GM19025 (cell line): ENCODE data around the gene TOB2.

ENCODE experiments used
- ATAC-seq: cut with Tn5 transposase; IDR thresholded peaks from one replicate; pipeline ENCODE4 v1.9.1; 2021; ENCODE audit warnings: mild to moderate bottlenecking, low read depth, moderate library complexity; ENCODE audit not compliant: unreplicated experiment

TOB2 gene

DNA sequence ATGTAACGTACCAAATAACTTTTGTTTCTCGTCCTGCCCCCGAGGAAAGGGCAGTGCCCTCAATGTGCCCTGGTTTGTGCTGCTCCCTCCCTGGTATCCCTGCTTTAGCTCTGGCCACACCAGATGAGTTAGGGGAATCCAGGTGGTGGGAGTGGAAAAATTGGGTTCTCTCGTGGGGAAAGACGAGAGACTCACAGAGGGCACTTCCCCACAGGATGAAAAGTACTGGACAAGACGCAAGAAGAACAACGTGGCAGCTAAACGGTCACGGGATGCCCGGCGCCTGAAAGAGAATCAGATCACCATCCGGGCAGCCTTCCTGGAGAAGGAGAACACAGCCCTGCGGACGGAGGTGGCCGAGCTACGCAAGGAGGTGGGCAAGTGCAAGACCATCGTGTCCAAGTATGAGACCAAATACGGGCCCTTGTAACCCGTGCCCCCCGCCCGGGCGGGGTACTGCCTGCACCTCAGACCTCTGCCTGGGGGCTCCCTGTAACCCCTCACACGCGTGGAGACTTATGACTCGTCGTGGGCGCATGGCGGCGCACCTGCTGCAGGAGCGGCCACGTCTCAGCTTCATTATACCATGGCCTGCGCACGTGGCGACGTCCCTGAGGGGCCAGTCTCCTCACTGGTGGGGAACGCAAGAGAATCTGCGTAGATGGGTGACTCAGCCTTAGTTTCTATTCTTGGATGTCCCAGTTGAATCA lies 50.9 kb downstream of the TOB2 start:
- no peak for ATAC-seq

DNA sequence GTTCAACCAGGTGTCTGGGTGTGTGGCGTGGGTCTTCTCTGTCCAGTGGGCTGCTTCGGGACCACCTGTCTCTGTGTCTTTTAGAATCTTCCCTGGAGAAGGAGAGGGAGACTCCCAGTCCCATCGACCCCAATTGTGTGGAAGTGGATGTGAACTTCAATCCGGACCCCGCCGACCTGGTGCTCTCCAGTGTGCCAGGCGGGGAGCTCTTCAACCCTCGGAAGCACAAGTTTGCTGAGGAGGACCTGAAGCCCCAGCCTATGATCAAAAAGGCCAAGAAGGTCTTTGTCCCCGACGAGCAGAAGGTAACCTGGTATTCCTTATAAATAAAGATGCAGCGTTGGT lies 52.6 kb downstream of the TOB2 start:
- no peak for ATAC-seq

DNA sequence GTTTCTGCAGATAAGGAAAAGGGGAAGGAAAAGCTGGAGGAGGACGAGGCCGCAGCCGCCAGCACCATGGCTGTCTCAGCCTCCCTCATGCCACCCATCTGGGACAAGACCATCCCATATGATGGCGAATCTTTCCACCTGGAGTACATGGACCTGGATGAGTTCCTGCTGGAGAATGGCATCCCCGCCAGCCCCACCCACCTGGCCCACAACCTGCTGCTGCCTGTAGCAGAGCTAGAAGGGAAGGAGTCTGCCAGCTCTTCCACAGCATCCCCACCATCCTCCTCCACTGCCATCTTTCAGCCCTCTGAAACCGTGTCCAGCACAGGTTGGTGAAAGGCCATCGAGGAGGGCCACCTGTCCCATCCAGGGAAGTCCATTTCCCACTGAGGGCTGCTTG lies 59.3 kb downstream of the TOB2 start:
- ATAC-seq, result no peak

DNA sequence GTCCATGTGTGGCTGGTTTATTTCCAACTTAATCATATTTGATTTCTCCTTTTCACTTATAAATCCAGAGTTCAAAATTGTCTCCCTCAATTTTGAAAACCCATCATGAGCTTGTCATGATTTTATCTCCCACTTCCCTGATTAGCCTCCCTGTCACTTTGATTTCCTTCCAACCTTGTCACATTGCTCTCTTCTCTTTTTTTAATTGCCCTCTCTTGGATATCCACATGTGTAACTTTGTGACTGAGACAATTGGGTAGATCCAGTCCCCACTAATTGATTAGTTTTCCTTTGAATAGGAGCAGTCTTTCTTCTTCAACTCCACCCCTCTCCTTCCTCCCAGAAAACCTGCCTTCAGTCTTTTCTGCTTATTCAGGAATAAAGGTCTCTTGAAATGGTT lies 62.5 kb downstream of the TOB2 start:
- ATAC-seq, result no peak
